Neural cell (in vitro differentiated cells): ENCODE data around the gene ADORA2A.

Source experiments
- CTCF ChIP-seq: fragments of 450-650 bp; IDR thresholded peaks from 2 replicates; pipeline ENCODE4 v1.5.1; 2014; ENCODE audit warnings: antibody characterized with exemption, mild to moderate bottlenecking, moderate library complexity; ENCODE audit not compliant: poor library complexity, severe bottlenecking
- EZH2 ChIP-seq: fragments of 200-600, 300-800 bp; shearing (Covaris generic), sonication (generic); IDR thresholded peaks from 2 replicates; pipeline ENCODE4 v1.6.1; 2014; ENCODE audit warnings: antibody characterized with exemption, low read length, borderline replicate concordance, mild to moderate bottlenecking; ENCODE audit not compliant: insufficient read depth, poor library complexity, severe bottlenecking

- no peak for TF ChIP-seq CTCF
- no peak for TF ChIP-seq EZH2
These were observed 39.9 kb downstream of the ADORA2A start for GRCh38 chr22:24467340-24467739.
